GM21447 (cell line): ENCODE results near the gene CSPG4.
"Not testable (repeated sequence)": the region's sequence is repeated elsewhere in the genome, so short reads cannot be mapped to it uniquely, and the experiment has no call there.

Experiments used
- ATAC-seq: cut with Tn5 transposase; IDR thresholded peaks from one replicate; pipeline ENCODE4 v1.9.1; 2021; ENCODE audit not compliant: unreplicated experiment

CSPG4 gene

DNA sequence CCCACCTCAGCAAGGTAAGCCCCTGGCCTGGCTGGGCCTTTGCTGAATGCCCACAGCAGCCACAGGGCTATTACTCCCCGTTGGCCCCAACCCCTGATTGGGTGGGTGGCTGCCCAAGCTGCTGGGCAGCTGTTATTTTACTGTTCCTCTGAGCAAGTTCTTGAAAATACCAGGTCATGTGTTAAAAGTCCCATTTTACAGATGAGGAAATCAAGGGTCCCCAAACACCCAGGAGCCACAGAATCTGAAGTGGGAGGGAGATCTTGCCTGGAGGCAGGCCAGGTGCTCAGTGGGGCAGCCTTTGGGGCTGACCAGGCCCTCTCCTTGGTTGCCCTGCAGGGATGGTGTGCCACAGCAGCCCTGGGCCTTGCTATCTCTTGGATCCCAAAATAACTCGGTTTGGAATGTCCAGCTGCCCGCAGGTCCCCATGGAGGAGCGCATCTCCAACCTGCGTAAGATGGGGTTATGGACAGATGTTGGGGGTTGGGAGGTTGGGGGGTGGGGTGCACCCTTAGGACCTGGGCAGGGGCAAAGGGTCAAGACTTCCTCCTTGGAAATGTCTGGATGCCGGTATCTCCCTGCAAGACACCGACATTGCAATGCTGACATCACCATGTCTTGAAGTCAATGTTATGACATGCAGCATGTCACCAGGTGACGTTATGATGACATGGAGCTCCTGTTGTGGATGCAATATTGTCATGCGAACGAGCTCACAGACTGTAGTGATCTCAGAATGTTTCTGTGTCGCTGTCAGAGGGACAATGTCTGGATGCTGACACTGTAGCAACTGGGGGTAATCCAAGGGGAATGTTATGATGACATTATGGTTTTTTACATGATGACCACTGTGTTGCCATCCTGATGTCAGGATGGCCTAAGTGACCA, 13.3 kb upstream of the CSPG4 start:
- ATAC-seq = no peak

DNA sequence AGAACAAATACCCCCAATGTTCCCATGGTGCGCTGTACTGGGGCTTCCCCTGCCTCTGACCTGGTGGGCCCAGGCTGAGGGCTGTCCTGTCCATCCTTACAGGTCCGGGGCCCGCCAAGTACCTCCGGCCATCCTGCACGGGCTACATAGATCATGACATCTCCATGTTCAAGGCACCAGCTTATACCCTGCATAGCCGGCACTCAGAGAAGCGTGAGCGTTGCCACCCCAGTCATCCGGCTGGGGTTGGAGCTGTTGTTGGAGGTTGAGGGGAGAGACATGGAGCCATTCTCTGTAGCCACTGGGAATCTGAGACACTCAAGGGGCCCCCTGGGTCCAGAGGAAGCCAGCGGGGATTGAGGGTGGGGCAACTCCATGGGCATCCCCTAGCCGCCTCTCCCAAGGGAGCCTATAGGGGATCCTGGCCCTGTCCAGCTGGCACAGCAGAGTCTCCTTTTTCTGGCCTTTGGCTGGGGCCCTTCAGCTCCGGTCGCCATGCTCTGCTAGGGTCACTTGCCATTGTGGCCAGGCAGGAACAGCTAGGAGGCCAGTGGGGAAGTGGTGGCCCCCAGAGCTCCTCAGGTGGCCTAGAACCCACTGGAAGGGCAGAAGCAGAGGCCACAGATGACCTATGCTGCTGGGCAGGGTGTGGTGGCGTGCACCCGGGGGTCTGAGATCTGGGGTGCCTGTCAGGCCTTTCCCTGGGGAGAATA, 12.5 kb upstream of the CSPG4 start:
- no peak for ATAC-seq

DNA sequence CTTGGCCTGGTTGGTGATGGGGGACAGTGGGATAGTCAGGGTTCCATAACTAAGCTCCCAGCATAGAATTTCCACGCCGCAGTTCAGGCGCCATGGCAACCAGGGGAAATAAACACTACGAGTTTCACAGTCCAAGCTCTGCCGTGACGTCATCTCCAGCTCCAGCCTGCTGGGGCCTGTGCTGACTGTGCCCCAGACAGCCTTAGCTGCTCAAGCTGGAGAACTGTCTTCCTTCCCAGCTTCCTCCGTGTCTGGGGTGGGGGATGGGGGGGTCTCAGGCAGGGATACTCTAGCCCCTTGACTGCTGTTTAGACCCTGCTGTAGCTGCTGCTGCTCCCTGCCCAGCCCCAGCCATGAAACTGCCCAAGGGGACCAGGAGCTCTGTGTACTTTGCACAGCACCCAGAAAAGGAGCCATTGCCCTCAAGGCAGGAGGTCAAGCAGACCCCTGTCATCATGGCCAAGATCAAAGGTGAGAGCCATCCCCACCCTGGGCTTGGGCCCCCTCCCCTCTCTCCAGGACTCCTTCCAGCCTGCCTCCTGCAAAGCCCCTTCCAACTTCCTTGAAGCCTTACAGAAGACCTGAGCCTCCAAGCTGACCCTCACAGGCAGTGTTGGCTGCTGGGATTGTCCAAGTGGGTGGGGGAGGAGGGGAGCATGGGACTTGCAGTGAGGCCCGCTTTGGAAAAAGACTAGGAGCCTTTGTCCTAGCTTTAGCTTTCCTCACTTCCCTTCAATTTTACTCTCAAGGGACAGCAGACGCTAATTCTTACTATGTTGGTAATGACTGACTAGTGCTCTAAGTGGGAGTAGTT, 11.4 kb upstream of the CSPG4 start:
- no peak for ATAC-seq

DNA sequence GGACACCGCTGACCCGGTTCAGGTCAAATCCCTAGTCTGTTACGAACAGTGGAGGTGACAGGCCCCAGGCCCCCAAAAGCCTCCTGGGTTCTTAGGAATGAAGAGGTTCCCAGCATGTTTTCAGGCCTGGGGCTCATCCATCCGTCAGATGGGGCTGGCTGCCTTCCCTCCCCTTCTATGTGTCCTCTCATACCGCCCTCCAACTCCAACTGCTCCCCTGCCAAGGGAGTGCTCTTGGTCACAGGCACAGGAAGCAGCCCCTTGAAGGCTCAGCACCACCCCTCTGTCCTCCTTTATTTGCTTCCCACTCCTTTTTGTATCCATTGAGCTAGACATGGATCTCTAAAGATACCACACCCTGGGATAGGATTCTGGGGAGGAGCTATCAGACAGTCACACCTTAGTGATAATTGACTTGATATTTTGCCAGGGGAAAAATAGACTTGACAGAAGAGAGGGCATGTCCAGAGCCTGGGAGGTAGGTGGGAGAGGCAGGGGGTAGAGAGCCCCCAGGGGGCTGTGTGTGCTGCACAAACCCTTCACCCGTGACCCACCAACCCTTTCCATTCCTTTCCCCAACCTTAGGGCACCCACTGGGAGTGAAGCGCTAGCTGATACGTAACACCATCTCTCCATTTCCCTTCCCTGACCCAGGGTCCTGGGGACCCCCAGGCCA, 10.7 kb upstream of the CSPG4 start:
- no peak for ATAC-seq

DNA sequence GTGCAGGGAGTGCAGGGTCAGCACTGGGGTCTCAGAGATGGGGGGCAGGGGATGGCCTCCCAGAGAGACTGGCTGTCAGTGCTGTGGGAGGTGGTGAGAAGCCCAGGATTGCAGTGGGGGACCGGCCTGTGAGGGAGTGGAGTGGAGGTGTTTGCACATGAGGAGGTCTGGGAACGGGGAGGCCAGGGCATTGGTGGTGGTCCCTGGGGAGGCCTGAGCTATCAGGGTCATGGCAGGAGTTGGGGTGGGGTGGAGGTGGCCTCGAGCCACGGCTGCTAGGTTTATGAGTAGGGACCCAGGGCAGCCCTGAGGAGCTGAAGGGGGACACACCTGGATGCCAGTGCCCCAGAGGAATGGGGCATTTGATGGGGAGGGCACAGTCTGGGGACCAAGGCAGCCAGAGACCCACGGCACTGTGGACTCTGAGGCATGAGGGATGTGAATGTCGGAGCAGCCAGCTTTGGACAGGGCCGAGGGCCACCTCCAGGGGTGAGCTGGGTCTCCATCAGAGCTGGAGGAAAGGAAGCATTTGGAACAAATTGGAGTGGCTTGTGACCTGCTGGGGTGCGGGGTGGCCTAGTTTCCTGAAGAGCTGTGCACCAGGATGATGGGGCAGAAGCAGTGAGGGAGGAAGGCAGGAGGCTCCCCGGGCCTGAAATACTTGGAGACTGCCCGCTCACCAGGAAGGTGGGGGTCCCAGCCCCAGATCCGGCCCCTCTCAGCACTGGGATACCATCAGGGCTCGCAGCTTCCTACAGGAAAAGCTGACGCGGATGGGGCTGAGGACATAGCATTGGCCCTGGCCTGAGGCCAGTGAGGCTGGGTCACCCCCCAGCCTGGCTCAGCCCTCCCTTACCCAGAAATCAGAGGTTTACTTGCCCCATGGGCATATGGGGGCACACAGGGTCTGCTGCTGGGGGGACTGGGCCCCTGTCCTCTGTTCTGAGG, 9.5 kb upstream of the CSPG4 start:
- ATAC-seq = no peak

DNA sequence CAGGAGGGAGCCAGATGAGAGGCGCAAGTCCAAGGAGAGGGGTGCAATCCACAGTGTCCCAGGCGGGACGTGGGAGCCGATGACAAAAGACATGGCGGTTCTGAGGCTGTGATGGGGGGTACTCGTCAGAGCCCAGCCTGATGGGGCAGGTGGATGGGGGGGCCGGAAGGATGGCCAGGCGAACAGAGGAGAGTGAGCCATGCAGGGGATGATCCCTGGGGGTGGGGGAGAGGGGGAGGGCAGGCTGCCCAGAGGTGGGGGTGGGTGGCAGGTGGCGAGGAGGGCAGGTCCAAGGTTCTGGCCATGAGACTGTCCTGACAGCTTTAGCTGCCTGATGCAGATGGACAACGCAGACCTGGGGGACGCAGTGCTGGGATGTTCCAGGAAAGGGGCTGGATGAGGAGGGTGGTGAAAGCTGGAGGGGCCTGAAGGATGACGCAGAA, 8.9 kb upstream of the CSPG4 start:
- ATAC-seq = no peak

DNA sequence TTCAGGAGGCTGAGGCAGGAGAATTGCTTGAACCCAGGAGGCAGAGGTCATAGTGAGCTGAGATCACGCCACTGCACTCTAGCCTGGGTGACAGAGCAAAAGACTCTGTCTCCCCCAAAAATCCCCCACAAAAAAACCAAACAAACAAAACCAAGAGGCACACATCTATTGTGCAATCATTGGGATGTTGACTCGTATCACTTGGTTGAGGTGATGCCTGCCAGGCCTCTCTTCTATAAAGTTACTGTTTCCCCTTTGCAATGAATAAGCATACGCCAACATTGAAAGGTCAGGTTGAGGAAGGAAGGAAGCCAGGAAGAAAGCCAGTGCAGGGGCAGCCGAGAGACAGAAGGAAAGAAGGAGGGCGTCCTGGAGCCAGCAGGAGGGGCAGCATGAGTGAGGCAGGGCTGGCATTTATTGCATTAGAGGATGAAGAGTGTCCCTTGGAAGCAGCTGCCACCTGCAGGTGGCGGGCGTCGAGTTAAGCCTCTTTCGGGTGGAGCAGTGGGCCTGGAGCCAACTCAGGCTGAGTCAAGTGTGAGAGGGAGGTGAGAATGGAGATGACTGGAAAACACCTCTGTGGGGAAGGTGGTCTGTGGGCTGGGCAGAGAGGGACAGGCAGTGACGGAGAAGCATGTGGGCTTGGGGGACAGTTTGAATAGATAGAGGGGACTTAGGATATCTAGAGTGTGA, 8.3 kb upstream of the CSPG4 start:
- ATAC-seq = no peak

DNA sequence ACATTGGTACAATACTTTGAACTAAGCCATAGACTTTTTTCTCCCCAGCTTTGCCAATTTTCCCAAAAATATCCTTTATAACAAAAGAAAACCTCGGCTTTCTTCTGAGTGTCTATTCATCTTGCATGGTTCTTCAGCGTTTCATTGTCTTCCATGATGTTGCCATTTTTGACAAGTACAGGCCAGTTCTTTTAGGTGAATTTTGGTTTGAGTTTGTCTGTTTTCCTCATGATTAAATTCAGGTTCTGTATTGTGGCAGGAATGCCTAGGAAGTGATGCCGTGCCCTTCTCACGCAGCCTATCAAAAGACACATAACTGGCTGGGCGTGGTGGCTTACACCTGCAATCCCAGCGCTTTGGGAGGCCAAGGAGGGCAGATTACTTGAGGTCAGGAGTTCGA, 7.6 kb upstream of the CSPG4 start:
- no peak for ATAC-seq

DNA sequence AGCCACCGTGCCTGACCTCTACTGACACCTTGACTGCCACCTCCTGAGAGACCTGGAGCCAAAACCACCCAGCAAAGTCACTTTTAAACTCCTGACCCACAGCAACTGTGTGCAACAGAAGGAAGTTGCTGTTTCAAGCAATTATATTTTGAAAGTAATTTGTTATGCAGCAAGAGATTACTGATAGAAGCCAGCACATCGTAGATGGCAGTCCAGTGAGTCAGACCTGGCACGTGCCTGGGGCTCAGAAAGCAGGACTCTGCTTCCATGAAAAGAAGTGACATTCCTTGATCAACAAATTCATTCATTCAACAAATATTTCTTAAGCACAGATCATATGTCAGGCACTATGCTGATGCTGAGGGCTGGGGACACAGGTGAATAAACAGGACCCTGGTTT, 5.7 kb upstream of the CSPG4 start:
- ATAC-seq = no peak

DNA sequence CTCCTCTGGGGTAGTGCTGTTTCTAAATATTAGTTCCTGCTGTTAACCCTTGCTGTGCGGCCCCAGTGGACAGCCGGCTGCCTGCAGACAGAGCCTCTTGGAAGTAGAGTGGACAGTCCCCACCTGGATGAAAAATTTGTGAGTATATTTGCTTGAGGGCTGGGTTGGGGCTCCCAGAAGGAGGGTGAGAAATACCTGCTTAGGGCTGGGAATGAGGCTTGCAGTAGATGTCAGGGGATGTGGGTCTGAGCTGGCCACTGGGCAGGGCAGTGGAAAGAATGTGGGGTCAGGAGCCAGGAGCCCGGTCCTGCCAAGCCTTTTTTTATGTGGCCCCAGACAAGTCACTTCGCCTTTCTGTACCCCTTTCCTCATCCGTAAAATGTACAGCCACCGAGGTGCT, 4.4 kb upstream of the CSPG4 start:
- ATAC-seq = not testable (repeated sequence)

DNA sequence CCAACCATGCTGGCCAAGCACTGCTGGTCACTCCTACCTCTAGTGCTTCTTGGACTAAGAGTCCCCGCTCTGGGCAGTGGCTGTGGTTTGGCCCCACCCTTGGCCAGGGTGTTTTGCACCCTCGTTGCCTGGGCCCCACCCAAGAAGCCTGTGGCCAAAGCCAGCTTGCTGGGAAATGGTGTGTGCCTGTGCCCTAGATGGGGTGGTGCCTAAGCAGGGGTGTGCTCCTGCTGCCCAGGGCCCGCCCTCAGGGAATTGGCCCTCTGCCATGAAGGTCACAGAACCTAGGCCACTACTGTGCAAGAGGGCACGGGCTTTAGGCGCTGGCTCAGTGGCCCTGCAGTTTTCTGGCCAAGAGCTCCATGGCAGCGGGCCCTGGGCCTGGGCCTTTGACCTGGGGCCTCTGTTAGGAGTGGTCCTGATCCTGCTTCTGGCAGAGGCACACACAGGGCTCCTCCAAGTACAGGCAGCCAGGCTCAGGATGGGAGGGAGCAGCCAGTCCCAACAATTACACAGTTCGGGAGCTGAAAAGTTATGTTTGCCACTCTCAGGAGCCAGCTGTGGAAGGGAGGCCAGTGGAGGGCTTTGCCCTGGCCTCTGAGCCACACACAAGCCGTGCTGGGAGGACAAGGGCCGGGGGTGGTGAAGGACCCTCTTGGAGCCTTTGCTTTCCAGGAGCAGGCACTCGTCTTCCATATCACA, 3.8 kb upstream of the CSPG4 start:
- not testable (repeated sequence) for ATAC-seq

DNA sequence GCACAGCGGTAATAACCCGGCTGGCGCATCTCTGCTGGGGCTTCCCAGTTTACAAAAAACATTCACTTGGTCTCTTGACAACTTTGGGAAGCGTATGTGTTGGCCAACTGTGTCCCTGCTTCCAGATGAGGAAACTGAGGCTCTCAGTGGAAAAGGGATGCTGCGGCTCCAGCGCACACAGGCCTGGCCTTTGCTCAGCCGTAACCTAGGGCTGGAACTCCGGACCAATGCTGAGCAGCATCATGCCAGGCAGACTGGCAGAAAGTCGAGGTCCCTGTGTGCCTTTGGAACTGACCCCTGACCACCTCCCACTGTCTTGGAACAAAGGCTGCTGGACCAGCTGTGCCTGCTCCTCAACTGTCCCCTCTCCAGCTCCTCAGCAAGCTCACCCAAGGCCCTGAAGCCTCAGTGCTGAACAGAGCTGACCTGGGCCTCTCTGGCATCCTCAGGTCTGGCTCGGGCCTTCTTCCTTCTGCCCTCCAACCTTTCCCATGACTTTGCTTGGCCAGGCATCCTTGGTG, 2.7 kb upstream of the CSPG4 start:
- not testable (repeated sequence) for ATAC-seq

DNA sequence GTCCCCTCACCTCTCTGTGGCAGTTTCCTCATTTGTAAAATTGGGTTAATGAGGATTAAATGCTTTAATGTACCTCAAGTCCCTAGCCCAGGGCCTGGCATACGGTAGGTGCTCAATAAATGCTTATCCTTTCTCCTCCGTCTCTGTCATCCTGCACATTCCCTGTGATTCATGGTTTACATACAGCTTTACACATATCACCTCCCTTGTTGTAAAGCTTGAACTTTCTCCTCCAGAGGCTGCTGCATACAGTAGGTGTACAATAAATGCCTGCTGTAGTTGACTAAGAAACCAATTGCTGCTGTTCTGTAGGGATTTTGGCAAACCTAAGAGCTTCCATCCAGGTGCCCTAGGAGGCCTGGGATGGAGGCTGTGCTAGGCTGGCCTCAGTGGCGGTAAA, 1.5 kb upstream of the CSPG4 start:
- no peak for ATAC-seq

DNA sequence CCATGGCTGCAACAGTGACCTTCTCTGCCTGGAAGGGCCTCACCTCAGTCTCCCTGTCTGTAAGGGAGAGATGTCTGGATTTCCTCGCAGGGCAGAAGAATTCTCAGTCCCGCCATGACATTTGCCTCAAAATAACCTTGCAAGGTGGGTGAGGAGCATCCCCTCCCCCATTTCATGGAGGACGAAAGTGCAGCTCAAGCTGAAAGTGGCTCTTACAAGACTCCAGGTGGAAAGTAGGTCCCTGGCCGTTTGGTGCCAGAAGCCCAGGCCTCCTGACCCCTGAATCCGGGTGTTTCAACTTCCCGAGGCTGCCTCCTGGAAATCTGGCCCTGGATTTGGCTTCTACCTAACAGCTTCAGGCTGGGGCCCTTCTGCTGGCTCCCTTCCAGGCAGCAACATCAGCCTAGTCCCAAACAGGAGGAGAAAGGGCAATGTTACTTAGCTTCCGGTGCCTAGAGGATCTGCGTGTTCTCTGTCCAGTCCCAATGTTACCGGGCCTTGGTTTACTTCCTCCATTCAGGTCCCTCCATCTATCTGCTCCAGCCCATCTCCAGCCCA, 769 bp upstream of the CSPG4 start:
- ATAC-seq = no peak

DNA sequence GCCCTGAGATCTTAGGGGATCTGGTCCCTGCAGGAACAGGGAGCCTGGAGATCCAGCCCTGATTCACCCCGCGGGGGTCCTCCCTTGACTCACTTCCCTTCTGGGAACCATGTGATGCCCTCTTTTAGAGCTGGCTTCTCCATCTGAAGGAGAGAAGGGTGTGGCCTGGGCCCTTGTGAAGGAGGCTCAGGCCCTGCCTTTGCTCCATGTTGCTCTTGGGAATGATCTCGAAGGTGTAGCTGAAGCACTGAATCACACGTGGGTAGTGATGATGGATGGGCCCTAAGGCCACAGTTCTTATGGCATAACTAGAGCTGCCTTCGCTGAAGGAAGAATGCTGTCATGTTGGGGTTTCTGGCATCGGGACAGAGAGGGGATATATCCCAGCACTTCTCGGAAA, 1.2 kb downstream of the CSPG4 start:
- not testable (repeated sequence) for ATAC-seq

DNA sequence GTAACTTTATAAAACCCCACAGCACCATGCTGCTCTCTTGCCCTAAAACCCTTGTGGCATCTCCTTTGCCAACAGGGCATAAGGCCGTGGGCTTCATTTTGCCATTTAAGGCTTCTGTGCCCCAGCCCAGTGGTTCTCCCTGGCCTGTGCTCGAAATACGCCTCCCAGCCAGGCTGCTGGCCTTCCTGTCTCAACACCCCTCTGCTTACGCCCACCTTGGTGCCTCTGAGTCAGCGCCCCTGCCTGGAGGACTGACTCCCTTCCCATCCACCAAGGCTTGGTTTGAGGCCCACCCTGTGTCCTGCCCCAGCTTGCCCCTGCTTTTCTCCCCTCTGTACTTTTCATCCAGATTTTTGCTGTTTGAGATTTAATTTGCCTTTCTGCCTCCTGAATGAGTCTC, 1.8 kb downstream of the CSPG4 start:
- ATAC-seq = not testable (repeated sequence)

DNA sequence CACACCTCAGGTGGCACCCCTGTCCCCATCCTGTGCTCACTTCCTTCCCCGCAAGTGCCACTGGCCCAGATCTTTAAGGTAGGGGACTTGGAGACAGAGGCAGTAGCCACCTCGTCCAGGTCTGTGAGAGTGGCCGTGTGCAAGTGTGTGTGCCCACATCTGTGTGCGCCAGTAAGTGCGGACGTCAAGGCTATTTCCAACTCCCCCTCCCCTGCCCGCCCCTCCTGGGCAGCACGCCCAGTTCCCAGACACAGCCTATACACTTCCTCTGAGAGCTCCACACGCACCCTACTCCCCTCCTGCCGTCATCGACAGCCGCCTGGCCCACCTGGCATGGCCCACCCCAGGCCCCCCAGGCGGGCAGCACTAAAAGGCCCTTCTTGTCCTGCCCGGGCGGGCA, 3.2 kb downstream of the CSPG4 start:
- ATAC-seq = not testable (repeated sequence)

DNA sequence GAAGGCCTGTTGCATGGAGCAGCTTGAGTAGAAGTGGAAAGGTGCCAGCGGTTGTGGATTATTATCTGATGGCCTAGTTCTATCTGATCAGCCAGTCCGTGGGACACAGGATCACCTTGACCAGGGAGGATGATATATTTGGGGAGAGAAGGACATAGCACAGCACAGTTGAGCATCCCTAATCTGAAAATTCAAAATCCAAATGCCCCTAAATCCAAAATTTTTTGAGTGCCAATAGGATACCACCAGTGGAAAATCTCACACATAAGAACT, 6.0 kb downstream of the CSPG4 start:
- no peak for ATAC-seq
